Stimulated activated CD4-positive, alpha-beta T cell treated with anti-CD3 and anti-CD28 coated beads, Interleukin-12 subunit alpha, Interleukin-12 subunit beta, amount 100 ng/mL, for 48 hours (primary cell): ENCODE measurements around the gene GATC.

ENCODE experiments used
- DNase-seq, 3 donors: peaks; one replicate each; pipeline ENCODE4 v3.0.0-alpha.2; 2020; ENCODE audit warnings: low read depth in 2 of 3, low spot score in 1 of 3

GATC gene

GRCh38 chr12:120495731-120496412, 49.6 kb downstream of the GATC start, which contains the start of gene DYNLL1:
TSS of gene DYNLL1 (plus strand) at chr12:120496113. CDS start at chr12:120496422, 309 bp downstream.
- peak; percentile 96 to 99 (median 96) for DNase-seq

DNA sequence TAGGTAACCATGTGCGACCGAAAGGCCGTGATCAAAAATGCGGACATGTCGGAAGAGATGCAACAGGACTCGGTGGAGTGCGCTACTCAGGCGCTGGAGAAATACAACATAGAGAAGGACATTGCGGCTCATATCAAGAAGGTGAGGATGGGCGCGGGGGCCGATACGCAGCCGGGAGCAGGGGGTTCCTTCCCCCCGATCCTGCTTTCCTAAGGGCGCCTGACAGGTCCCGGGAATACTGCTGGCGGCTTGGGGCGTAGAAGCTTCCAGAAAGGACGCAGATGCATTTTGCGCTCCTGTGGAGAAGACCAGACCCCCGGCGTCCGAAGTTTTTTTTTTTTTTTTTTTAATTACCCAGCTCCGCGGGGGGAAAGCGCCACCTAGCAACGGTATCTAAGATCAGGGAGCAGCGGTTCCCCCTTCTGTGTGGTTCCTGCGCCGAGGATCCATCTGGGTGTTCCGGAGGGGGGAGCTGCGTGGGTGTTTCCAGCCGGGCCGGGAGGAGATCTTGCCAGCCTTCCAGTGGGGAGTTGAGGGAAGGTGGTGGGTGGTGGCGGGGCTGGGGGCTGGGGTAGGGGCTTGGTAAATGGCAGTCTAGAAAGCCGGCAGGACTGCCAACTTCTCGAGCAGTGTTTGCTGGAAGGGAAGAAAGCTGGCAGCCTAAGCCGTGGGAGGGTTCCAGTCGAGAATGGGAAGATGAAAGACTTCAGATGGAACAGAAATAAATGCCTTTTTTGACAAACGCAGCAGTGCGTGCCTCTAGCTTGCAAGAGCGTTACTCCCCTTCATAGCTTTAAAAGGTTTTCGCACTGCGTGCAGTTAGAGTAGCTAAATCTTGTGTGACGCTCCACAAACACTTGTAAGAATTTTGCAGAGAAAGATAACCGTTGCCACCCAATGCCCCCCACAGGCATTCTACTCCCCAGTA, 50.4 kb downstream of the GATC start:
- peak; percentile 6 to 28 (median 11) for DNase-seq

DNA sequence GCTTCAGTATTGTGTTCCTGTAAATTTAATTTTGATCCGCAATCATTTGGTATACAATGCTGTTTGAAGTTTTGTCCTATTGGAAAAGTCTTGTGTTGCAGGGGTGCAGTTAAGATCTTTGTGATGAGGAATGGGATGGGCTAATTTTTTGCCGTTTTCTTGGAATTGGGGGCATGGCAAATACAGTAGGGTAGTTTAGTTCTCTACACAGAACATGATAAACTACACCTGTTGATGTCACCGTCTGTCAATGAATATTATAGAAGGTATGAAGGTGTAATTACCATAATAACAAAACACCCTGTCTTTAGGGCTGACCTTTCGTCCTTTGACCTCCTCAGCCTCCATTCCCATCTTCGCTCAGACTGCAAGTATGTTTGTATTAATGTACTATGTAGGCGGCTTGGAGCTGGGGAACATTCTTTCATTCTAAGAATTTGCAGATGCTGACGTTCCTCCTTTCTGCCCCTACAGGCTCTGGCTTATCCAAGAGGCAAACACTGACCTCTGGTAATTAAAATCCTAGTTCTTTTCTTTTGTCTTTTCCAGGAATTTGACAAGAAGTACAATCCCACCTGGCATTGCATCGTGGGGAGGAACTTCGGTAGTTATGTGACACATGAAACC, 51.4 kb downstream of the GATC start:
- no peak for DNase-seq

DNA sequence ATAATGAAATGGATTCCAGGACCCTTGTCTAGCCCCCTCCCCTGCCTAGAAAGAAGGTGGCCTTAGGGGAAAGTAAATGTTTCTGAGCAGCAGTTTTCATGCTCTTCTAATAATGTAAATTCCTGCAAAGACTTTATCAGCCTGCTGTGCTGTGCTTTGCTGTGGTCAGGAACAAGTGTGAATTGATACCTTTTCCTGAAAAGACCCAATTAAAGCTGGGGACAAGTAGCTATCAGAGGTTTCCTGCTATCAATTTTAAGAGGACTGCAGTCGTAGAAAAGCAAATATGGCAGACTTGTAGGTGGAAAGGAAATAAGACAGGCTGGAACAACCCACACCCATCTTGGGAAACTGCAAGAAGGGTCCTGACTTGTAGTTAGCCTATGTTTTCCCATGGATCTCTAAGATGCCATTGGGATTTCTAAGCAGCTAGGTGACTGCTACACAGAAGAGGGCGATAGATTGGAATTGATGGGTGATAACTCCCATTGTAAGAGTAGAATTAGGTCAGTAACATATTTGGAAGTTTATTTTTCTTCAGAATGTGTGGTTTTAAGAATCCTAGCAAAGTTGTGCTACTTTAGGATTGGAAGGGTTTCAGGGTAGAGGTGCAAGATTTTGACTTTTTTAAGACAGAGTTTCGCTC, 52.7 kb downstream of the GATC start:
- no peak for DNase-seq

- no peak for DNase-seq
These were observed 54.3 kb downstream of the GATC start for GRCh38 chr12:120500581-120500980.

DNA sequence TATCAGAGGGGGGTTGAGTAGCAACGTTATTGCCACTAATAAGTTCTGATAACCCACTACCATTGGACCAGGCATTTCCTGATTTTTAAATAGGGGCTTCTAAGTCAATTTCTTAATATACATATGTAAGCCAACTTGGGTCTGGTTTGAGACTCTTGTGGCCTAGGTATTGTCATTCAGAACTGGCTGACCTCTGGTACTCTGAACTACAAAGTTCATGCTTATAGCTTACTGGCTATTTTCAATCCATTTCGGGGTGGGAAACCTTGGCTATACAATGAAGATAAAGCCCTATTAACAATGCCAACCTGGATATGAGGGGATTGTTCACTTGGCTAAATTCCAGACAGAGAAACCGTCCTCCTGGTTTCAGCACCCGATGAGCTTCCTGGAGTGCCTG, 58.3 kb downstream of the GATC start:
- DNase-seq = no peak

GRCh38 chr12:120508537-120508936, 62.3 kb downstream of the GATC start:
- no peak for DNase-seq
